ENCODE measurements around the gene MIOS.

DNA sequence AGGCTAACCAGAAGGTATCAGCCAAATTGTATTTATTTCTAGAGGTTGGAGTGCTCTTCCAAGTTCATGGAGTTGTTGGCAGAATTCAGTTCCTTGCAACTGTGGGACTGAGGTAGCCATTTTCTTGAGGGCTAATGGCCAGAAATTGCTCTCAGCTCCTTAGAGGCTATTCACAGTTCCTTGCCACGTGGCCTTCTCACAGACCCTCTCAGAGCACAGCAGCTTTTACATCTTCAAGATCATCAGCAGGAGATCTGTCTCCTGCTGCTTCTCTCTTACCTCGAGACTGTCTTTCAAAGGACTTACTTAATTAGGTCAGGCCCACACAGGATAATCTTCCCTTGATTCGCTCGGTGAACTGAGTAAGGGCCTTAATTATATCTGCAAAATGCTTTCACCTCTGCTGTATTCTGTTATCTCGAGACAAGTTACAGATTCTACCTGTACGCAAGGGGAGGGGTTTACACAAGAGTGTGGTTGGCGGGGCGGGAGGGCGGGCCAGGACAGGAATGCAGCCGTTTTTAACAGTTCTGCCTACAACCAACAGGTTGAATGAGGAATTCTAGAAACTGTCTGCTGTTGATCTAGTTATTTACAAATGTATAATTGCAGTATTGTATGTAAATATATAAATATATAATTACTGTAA lies 15.0 kb downstream of the MIOS start:
- no peak for TF ChIP-seq EZH2 (IDR thresholded peaks at IDR 0.05; ENCODE audit: low read length)
- TF ChIP-seq, protein P1, sequence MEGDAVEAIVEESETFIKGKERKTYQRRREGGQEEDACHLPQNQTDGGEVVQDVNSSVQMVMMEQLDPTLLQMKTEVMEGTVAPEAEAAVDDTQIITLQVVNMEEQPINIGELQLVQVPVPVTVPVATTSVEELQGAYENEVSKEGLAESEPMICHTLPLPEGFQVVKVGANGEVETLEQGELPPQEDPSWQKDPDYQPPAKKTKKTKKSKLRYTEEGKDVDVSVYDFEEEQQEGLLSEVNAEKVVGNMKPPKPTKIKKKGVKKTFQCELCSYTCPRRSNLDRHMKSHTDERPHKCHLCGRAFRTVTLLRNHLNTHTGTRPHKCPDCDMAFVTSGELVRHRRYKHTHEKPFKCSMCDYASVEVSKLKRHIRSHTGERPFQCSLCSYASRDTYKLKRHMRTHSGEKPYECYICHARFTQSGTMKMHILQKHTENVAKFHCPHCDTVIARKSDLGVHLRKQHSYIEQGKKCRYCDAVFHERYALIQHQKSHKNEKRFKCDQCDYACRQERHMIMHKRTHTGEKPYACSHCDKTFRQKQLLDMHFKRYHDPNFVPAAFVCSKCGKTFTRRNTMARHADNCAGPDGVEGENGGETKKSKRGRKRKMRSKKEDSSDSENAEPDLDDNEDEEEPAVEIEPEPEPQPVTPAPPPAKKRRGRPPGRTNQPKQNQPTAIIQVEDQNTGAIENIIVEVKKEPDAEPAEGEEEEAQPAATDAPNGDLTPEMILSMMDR (optimal IDR thresholded peaks at IDR 0.05 in 1 of 3, IDR thresholded peaks at IDR 0.05 in 1 of 3, conservative IDR thresholded peaks at IDR 0.05 in 1 of 3; ENCODE audit: extremely low read depth in 1 of 3, insufficient read depth in 2 of 3, low read length in 3 of 3): no peak

Measured in keratinocyte (primary cell).